Measurements from ENCODE around the gene SPTLC3.

DNA sequence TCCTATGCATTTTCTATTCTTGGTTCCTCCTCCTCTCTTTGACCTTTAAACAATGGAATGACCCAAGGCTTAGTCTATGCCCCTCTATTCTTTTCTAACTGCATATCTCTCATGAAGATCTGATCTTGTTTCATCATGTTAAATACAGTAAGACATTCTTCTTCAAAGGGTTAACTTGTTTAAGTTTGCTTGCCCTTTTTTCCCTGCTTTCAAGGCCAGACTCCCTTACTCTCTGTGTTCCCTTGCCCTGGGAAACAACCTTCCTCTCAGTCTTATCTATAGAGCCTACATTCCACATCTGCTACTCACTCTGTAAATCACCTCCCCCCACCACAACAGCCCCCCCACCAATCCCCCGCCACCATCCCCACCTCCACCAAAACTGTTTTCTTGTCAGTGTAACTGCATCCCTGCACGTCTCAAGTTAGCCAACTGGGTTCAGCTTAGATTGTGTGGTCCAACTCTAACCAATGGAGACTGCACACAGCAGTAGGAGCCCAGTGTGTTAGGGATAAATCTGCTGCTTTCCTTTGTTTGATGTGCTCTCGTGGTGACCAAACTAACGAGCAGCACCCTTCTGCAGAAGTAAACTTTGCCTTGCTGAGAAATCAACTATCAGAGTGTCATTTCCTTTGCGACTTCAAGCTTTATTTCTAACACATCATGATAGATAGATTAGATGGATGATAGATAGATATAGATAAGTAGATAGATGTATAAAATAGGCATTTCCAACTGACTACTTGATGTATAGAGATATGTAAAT is 12.6 kb downstream of the SPTLC3 start:
- TF ChIP-seq, protein P1, sequence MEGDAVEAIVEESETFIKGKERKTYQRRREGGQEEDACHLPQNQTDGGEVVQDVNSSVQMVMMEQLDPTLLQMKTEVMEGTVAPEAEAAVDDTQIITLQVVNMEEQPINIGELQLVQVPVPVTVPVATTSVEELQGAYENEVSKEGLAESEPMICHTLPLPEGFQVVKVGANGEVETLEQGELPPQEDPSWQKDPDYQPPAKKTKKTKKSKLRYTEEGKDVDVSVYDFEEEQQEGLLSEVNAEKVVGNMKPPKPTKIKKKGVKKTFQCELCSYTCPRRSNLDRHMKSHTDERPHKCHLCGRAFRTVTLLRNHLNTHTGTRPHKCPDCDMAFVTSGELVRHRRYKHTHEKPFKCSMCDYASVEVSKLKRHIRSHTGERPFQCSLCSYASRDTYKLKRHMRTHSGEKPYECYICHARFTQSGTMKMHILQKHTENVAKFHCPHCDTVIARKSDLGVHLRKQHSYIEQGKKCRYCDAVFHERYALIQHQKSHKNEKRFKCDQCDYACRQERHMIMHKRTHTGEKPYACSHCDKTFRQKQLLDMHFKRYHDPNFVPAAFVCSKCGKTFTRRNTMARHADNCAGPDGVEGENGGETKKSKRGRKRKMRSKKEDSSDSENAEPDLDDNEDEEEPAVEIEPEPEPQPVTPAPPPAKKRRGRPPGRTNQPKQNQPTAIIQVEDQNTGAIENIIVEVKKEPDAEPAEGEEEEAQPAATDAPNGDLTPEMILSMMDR (IDR thresholded peaks at IDR 0.05), result no peak
- TF ChIP-seq, protein P2, sequence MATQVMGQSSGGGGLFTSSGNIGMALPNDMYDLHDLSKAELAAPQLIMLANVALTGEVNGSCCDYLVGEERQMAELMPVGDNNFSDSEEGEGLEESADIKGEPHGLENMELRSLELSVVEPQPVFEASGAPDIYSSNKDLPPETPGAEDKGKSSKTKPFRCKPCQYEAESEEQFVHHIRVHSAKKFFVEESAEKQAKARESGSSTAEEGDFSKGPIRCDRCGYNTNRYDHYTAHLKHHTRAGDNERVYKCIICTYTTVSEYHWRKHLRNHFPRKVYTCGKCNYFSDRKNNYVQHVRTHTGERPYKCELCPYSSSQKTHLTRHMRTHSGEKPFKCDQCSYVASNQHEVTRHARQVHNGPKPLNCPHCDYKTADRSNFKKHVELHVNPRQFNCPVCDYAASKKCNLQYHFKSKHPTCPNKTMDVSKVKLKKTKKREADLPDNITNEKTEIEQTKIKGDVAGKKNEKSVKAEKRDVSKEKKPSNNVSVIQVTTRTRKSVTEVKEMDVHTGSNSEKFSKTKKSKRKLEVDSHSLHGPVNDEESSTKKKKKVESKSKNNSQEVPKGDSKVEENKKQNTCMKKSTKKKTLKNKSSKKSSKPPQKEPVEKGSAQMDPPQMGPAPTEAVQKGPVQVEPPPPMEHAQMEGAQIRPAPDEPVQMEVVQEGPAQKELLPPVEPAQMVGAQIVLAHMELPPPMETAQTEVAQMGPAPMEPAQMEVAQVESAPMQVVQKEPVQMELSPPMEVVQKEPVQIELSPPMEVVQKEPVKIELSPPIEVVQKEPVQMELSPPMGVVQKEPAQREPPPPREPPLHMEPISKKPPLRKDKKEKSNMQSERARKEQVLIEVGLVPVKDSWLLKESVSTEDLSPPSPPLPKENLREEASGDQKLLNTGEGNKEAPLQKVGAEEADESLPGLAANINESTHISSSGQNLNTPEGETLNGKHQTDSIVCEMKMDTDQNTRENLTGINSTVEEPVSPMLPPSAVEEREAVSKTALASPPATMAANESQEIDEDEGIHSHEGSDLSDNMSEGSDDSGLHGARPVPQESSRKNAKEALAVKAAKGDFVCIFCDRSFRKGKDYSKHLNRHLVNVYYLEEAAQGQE (IDR thresholded peaks at IDR 0.05; ENCODE audit: insufficient read depth in 1 of 2, low read depth in 2 of 2, low read length in 1 of 2), result no peak
- TF ChIP-seq POLR2AphosphoS5 (IDR thresholded peaks at IDR 0.05; ENCODE audit: low read depth, low read length) (no peak), SIN3A (IDR thresholded peaks at IDR 0.05; ENCODE audit: borderline replicate concordance, insufficient read depth, low read depth, low read length) (no peak)
